Epithelial cell of proximal tubule (primary cell): ENCODE results near the gene DBX2. TPM values are rescaled to one million over a fixed set of nuclear protein-coding genes. Genes with fewer than 3 reads are reported as not detected.
"Not testable (repeated sequence)": the region's sequence is repeated elsewhere in the genome, so short reads cannot be mapped to it uniquely, and the experiment has no call there.

ENCODE experiments used
- DNase-seq: peaks from one replicate; pipeline ENCODE4 v3.0.0-alpha.2; 2011; ENCODE audit warnings: low read depth
- H3K4me3 ChIP-seq: 2 replicates; pipeline ENCODE4 v1.5.1; 2011; ENCODE audit warnings: low read depth, mild to moderate bottlenecking, low read length
- CTCF ChIP-seq: conservative IDR thresholded peaks from 2 replicates; pipeline ENCODE4 v1.5.1; 2012; ENCODE audit warnings: low read depth, mild to moderate bottlenecking, low read length
- total RNA-seq: library from RNA; depleted of rRNA; stranded (reverse); fragments of >200 nt; gene quantifications from 2 replicates; pipeline ENCODE4 v1.2.3, GENCODE V29; 2015

The DBX2 gene
- total RNA-seq, 1 donor from 2014 or later, result not detected

- no peak overlapping the region for H3K4me3 ChIP-seq
- TF ChIP-seq CTCF, result no peak
- DNase-seq, result no peak
These were observed 40.8 kb downstream of the DBX2 start for GRCh38 chr12:45010059-45010458.

- DNase-seq, result no peak
- H3K4me3 ChIP-seq, result no peak overlapping the region
- TF ChIP-seq CTCF, result no peak
These were observed 42.7 kb downstream of the DBX2 start for GRCh38 chr12:45008211-45008610.

GRCh38 chr12:44999355-44999754 is 51.5 kb downstream of the DBX2 start:
- DNase-seq, result no peak
- no peak for TF ChIP-seq CTCF

GRCh38 chr12:44993161-44993560 is 57.7 kb downstream of the DBX2 start:
- H3K4me3 ChIP-seq, result no peak overlapping the region
- TF ChIP-seq CTCF, result no peak
- no peak for DNase-seq

More at GRCh38 chr12:44999355-44999754, 51.5 kb downstream of the DBX2 start:
- H3K4me3 ChIP-seq, result no peak overlapping the region

GRCh38 chr12:44984863-44985262 is 66.0 kb downstream of the DBX2 start:
- not testable (repeated sequence) for DNase-seq, H3K4me3 ChIP-seq

GRCh38 chr12:44979918-44980317 is 71.0 kb downstream of the DBX2 start:
- TF ChIP-seq CTCF, result no peak
- DNase-seq, result no peak
- no peak overlapping the region for H3K4me3 ChIP-seq

GRCh38 chr12:44976246-44976645 is 74.7 kb downstream of the DBX2 start:
- no peak overlapping the region for H3K4me3 ChIP-seq
- TF ChIP-seq CTCF, result no peak
- no peak for DNase-seq
